Mononuclear cell (primary cell): ENCODE data around the gene GASK1B. TPM values are rescaled to one million over a fixed set of nuclear protein-coding genes. Genes with fewer than 3 reads are reported as not detected.

ENCODE experiments used
- H3K27me3 ChIP-seq: 2 replicates; pipeline ENCODE4 v1.6.0; 2011; ENCODE audit warnings: low read length, control low read depth; ENCODE audit not compliant: insufficient read depth
- H3K4me1 ChIP-seq: 2 replicates; pipeline ENCODE4 v1.5.1; 2011; ENCODE audit warnings: mild to moderate bottlenecking, low read length, control low read depth; ENCODE audit not compliant: insufficient read depth
- H3K4me3 ChIP-seq: 2 replicates; pipeline ENCODE4 v1.5.1; 2011; ENCODE audit warnings: mild to moderate bottlenecking, low read length, moderate library complexity
- H3K9me3 ChIP-seq: 2 replicates; pipeline ENCODE4 v1.5.1; 2011; ENCODE audit warnings: low read depth, mild to moderate bottlenecking, control low read depth, low read length
- total RNA-seq: library from RNA; depleted of rRNA; stranded (reverse); fragments of >200 nt; gene quantifications from one replicate; pipeline ENCODE4 v1.2.3, GENCODE V29; 2012

Gene GASK1B
- total RNA-seq, 1 donor, result 19.4 TPM

DNA sequence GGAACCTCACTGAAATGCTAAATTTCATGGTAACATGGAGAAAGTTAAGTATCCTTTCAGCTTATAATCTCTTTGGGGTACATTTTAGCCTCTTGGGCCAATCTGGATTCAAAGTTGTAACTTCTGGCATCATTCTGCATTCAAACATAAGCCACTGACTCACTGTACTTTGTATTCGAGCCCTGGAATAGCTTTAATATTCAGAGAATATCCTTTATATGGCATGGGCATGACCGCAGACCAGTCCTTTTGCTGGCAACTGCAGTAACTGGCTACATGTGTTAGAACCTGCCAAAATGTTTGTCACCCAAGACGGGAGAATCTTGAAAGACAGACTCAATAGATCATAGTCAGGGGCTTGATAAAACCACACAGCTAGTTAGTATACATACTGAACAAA lies 3.3 kb downstream of the GASK1B start:
- H3K9me3 ChIP-seq, result no peaks in the 10 kb centered on the region
- peak overlapping the region; percentile 45 for H3K4me3 ChIP-seq
- H3K27me3 ChIP-seq, result peaks cover 7% of the 10 kb centered on the region
- peaks cover 51% of the 10 kb centered on the region for H3K4me1 ChIP-seq

GRCh38 chr4:158168606-158169005 lies 4.2 kb downstream of the GASK1B start:
- H3K4me1 ChIP-seq, result peaks cover 46% of the 10 kb centered on the region
- no peaks in the 10 kb centered on the region for H3K9me3 ChIP-seq
- peak overlapping the region; percentile 45 for H3K4me3 ChIP-seq
- peaks cover 7% of the 10 kb centered on the region for H3K27me3 ChIP-seq

DNA sequence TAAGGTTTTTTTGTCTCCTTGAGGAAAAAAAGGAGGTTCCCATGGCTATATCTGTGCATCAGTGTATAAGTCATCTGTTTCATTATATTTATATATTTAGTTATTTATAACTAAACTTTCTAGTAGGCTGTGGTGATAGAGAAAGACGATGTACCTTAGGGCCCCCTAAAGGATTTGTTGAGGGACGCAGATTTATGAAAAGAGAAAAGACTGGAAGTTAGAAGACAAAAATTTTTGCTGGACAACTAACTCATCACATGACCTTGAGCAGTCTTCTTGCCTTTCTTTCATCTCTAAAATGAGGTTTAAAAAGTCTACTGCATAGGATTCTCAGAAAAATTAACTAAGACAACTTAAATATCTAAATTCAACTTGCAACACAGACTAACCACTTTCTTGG lies 6.1 kb downstream of the GASK1B start:
- H3K9me3 ChIP-seq, result no peaks in the 10 kb centered on the region
- peaks cover 7% of the 10 kb centered on the region for H3K27me3 ChIP-seq
- peaks cover 46% of the 10 kb centered on the region for H3K4me1 ChIP-seq
- H3K4me3 ChIP-seq, result no peak overlapping the region

- Histone ChIP-seq H3K9me3 (no peaks in the 10 kb centered on the region), H3K4me1 (peaks cover 46% of the 10 kb centered on the region), H3K4me3 (no peak overlapping the region), H3K27me3 (peaks cover 3% of the 10 kb centered on the region)
Observed at GRCh38 chr4:158164768-158165213, 8.0 kb downstream of the GASK1B start.

DNA sequence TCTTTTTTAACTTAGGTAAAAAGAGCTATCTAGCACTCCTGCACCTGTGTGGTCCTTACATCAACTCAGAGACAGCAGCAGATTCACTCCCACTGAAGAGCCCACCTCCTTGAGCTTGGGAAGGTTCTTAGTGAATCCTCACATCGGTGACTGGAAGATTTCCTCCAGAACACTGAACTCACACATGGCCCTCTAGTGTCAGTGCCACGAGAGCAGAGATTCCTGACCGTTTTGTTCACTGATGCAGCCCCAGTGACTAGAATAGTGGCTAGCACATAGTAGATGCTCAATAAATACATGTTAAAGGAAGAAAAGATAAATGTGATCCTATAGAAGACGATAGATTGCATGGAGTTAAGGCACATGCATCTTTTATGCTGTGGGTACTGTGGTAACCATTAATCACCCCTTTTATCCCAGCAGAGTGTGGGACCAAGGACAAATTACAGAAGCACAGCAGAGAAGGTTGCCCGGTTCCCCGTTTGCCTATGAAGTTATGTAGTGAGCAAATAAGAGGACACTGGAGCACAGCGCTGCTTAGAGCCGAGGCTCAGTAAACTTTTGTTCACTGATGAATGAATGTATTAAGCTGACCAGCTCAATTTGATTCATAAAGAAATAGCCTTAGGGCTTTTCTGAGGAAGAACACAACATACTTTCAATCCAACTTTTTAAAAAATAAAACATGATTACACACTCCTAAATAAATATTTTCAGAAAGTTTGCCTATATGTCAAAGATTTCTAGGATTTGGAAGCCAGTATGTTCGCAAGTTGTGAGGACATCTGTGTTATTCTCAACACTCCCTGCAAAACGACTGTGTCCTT lies 8.7 kb downstream of the GASK1B start:
- Histone ChIP-seq H3K27me3 (peaks cover 3% of the 10 kb centered on the region), H3K4me3 (no peak overlapping the region), H3K4me1 (peaks cover 46% of the 10 kb centered on the region), H3K9me3 (no peaks in the 10 kb centered on the region)

- no peaks in the 10 kb centered on the region for H3K9me3 ChIP-seq
- no peaks in the 10 kb centered on the region for H3K27me3 ChIP-seq
- H3K4me1 ChIP-seq, result peaks cover 38% of the 10 kb centered on the region
- H3K4me3 ChIP-seq, result no peak overlapping the region
Observed at GRCh38 chr4:158162631-158163030, 10.2 kb downstream of the GASK1B start.

GRCh38 chr4:158161551-158162354 lies 11.1 kb downstream of the GASK1B start:
- H3K4me1 ChIP-seq, result peaks cover 30% of the 10 kb centered on the region
- H3K4me3 ChIP-seq, result no peak overlapping the region
- H3K9me3 ChIP-seq, result no peaks in the 10 kb centered on the region
- H3K27me3 ChIP-seq, result no peaks in the 10 kb centered on the region

DNA sequence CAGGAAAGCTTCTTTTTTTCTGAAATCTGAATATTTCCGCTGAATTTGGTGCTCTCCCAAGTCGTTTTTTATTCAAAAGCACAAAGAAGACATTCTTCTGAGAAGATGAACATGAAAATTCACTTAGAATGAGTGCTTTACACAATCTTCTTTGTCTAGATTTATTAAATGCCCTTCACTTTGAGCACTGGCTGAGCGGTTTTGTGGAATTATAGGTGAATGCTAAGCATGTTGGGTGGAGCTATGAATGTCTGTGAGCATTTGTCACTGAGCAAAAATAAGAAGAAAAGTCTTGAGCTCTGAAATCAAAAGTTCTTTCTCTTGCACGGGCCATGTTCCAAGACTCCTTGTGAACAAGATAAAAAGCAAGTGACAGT lies 13.1 kb downstream of the GASK1B start:
- no peaks in the 10 kb centered on the region for H3K27me3 ChIP-seq
- peaks cover 16% of the 10 kb centered on the region for H3K4me1 ChIP-seq
- H3K9me3 ChIP-seq, result no peaks in the 10 kb centered on the region
- no peak overlapping the region for H3K4me3 ChIP-seq

DNA sequence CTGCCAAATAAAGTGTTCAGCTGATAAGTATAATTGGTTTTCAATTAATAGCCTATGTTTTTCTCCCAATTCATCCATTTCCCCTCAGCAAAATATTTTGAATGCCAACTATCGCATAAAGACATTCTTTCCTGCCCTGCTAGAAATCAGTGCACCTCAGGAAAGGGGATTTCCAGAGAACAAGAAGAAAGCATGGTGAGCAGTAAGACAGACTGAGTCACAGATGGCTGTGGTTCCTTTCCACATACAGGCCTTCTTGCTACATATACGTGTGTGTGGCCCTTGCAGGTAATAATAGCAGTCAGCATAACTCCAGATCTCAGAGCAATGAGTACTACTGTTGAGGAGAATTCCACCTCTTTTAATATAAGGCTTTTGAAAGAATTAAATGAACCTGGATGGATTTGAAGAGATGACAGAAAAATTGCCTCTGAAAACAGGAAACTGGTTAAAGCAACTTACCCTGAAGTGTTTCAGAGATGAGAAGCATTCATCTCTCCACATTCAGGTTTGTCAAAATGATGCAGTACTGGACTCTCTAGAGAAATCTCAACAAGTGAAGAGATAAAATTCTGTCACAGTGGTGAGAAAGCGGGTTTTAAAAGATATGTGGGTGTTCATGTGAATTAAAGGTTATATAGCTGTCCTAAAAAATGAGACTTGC lies 13.6 kb downstream of the GASK1B start:
- peaks cover 14% of the 10 kb centered on the region for H3K4me1 ChIP-seq
- H3K9me3 ChIP-seq, result no peaks in the 10 kb centered on the region
- no peaks in the 10 kb centered on the region for H3K27me3 ChIP-seq
- no peak overlapping the region for H3K4me3 ChIP-seq

GRCh38 chr4:158157412-158157811 lies 15.4 kb downstream of the GASK1B start:
- Histone ChIP-seq H3K4me3 (no peak overlapping the region), H3K27me3 (no peaks in the 10 kb centered on the region), H3K9me3 (no peaks in the 10 kb centered on the region), H3K4me1 (peaks cover 10% of the 10 kb centered on the region)

DNA sequence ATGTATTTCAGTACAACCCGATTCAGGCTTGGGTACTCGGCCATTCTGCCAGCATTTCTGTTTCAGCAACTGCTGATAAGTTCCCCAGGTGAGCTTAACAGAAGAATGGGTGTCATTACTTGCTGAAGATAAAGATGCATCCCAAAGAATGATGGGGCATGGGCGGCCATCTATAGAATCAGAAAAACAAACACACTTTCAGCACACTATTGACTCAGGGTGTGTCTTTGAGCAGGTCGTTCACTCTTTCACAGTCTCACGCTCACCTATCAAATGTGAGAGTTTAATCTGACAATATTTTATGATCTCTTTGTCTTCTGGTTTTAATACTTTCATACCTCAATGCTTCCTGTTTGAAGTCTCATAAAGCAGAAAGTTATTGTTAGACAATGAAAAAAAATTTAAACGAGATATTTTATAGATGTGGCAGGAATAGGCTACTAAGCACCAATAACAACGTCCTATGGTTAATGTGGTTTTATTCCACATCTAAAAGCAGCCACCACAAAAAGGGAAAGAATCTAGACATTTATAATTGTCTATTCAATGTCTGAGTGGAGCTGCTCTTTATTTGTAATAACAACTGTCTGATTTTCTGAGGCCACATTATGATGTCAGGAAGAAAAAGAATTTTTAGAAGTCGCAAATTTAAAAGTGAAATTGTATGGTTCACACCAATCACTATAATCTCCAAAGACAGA lies 17.0 kb downstream of the GASK1B start:
- Histone ChIP-seq H3K27me3 (no peaks in the 10 kb centered on the region), H3K4me3 (no peak overlapping the region), H3K9me3 (no peaks in the 10 kb centered on the region), H3K4me1 (no peaks in the 10 kb centered on the region)

DNA sequence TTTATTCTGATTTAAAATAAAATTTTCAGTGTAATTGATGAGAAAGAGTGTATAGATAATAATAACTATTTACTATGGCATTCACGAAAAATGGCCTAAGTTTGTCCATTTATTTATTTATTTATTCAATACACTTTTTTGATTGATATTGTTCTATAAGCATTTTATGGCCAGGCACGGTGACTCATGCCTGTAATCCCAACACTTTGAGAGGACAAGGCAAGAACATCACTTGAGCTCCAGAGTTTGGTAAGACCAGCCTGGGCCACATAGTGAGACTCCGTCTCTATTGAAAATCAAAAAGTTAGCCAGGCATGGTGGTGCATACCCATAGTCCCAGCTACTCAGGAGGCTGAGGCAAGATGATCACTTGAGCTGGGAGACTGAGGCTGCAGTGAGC lies 25.7 kb downstream of the GASK1B start:
- H3K4me1 ChIP-seq, result no peaks in the 10 kb centered on the region
- no peak overlapping the region for H3K4me3 ChIP-seq
- no peaks in the 10 kb centered on the region for H3K9me3 ChIP-seq
- H3K27me3 ChIP-seq, result no peaks in the 10 kb centered on the region

DNA sequence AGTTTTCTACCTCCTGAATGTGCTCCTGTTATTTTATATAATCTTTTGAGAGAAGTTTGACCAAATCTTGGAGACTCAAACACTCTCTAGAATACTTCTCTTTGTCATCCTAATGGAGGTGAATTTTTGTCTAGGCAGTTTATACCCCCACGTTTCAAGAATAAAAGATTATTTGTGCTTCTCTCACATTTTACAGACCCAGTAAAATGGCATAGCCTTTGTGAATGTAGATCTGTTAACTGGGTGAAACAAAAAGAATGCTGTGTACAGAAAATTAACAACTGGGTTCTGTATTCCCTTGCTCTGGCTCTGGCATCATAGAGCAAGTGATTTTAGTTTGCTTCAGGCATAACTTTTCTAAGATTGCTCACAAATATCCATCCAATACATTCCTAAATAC lies 26.1 kb downstream of the GASK1B start:
- no peaks in the 10 kb centered on the region for H3K4me1 ChIP-seq
- no peak overlapping the region for H3K4me3 ChIP-seq
- no peaks in the 10 kb centered on the region for H3K9me3 ChIP-seq
- H3K27me3 ChIP-seq, result no peaks in the 10 kb centered on the region

DNA sequence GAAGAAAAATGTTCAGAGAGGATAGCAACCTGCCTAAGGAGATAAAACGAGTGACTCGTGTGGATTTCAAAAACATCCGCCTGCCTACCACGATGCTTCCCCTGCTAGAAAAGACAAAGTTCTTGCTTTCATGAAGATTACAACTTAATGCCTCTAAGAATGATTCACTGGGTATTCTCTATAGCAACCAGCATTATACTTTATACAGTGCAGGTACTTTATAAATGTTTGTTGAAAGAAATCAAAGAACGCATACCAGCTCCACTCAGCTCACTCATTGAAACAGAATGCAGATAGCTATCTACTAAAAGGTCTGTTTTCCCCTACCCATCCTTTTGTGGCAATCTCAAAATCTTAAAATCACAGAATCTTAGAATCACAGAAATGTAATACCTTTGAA lies 33.7 kb downstream of the GASK1B start:
- Histone ChIP-seq H3K9me3 (no peaks in the 10 kb centered on the region), H3K27me3 (no peaks in the 10 kb centered on the region), H3K4me3 (no peak overlapping the region), H3K4me1 (no peaks in the 10 kb centered on the region)

GRCh38 chr4:158134222-158134621 lies 38.6 kb downstream of the GASK1B start:
- H3K27me3 ChIP-seq, result no peaks in the 10 kb centered on the region
- H3K4me1 ChIP-seq, result no peaks in the 10 kb centered on the region
- no peak overlapping the region for H3K4me3 ChIP-seq
- H3K9me3 ChIP-seq, result no peaks in the 10 kb centered on the region
